ENCODE data around the gene LSP1. TPM values are rescaled to one million over a fixed set of nuclear protein-coding genes. Genes with fewer than 3 reads are reported as not detected.

Gene LSP1
- total RNA-seq, 4 donors from 2014 or later = 73.7 to 105 (median 86.6) TPM

- intact Hi-C loops (cut with DNase I; ENCODE audit: low total_unique reads) = loop anchor here (1.0 kb wide), 1 partner anchor 24 kb away; no protein-coding TSS in a partner anchor
- DNase-seq (ENCODE audit: low spot score in 2 of 2) = no peak
- no peak for TF ChIP-seq POLR2A (IDR thresholded peaks at IDR 0.05)
- TF ChIP-seq CTCF (IDR thresholded peaks at IDR 0.05) = no peak
- 58 to 64% methylated on average over 8 of the region's 8 CpGs for WGBS, 2 donors
- no peak overlapping the region for H3K4me3 ChIP-seq (ENCODE audit: low read depth, poor library complexity, severe bottlenecking)
Measured at GRCh38 chr11:1916986-1917522, 64.2 kb downstream of the LSP1 start.

GRCh38 chr11:1917523-1918435 is 64.9 kb downstream of the LSP1 start:
- no peak for TF ChIP-seq POLR2A (IDR thresholded peaks at IDR 0.05)
- no peak for TF ChIP-seq CTCF (IDR thresholded peaks at IDR 0.05)
- DNase-seq (ENCODE audit: low spot score in 2 of 2) = no peak
- 53 to 57% methylated on average over 26 to 30 of the region's 34 CpGs for WGBS, 2 donors
- H3K4me3 ChIP-seq (ENCODE audit: low read depth, poor library complexity, severe bottlenecking) = no peak overlapping the region
- intact Hi-C loops (cut with DNase I; ENCODE audit: low total_unique reads) = no loop called here

- intact Hi-C loops (cut with DNase I; ENCODE audit: low total_unique reads) = no loop called here
- no peak for DNase-seq (ENCODE audit: low spot score in 2 of 2)
- 57 to 77% methylated on average over 21 to 22 of the region's 29 CpGs for WGBS, 2 donors
- H3K4me3 ChIP-seq (ENCODE audit: low read depth, poor library complexity, severe bottlenecking) = no peak overlapping the region
- TF ChIP-seq POLR2A (IDR thresholded peaks at IDR 0.05) (no peak), CTCF (IDR thresholded peaks at IDR 0.05) (no peak)
Measured at GRCh38 chr11:1918436-1919315, 65.8 kb downstream of the LSP1 start.

- intact Hi-C loops (cut with DNase I; ENCODE audit: low total_unique reads) = loop anchor here (5.0 kb wide), 1 partner anchor 37 kb away; no protein-coding TSS in a partner anchor
- no peak for DNase-seq (ENCODE audit: low spot score in 2 of 2)
- no peak within 1 kb of the TSS for H3K4me3 ChIP-seq (ENCODE audit: low read depth, poor library complexity, severe bottlenecking)
- TF ChIP-seq POLR2A (IDR thresholded peaks at IDR 0.05) = no peak
- TF ChIP-seq CTCF (IDR thresholded peaks at IDR 0.05) = no peak
- WGBS, 2 donors = 65 to 69% methylated on average over 21 to 27 of the region's 31 CpGs
Measured at GRCh38 chr11:1919391-1920127, 66.7 kb downstream of the LSP1 start, which contains the start of gene TNNT3. TSS of gene TNNT3 (plus strand) at chr11:1919703. CDS start at chr11:1922875, 3,172 bp downstream.
